ENCODE results near the gene ZNF556. TPM values are rescaled to one million over a fixed set of nuclear protein-coding genes. Genes with fewer than 3 reads are reported as not detected.

ZNF556 gene
- total RNA-seq, 3 donors from 2014 or later, result 0.15 to 0.33 TPM; not detected in 1

DNA sequence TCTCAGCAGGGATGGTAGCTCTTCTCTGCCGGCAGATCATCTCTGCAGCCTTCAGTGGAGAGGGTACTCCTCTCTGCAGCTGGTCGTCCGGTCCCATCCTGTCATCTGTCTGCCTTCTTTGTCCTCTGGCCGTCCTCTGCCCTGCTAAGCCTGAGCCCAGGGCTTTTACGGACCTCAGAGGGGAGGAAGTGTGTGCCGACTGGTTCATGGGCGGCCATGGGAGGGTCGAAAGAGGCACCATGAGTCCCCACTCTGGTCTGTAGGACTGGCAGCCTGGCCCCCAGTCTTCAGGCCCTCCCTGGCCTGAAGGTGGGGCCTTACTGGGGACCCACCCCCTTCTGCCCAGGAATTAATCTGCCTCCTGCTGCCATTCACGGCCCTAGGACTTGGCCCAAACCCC, 43.5 kb upstream of the ZNF556 start:
- TF ChIP-seq, protein P1, sequence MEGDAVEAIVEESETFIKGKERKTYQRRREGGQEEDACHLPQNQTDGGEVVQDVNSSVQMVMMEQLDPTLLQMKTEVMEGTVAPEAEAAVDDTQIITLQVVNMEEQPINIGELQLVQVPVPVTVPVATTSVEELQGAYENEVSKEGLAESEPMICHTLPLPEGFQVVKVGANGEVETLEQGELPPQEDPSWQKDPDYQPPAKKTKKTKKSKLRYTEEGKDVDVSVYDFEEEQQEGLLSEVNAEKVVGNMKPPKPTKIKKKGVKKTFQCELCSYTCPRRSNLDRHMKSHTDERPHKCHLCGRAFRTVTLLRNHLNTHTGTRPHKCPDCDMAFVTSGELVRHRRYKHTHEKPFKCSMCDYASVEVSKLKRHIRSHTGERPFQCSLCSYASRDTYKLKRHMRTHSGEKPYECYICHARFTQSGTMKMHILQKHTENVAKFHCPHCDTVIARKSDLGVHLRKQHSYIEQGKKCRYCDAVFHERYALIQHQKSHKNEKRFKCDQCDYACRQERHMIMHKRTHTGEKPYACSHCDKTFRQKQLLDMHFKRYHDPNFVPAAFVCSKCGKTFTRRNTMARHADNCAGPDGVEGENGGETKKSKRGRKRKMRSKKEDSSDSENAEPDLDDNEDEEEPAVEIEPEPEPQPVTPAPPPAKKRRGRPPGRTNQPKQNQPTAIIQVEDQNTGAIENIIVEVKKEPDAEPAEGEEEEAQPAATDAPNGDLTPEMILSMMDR (IDR thresholded peaks at IDR 0.05), result no peak
- TF ChIP-seq POLR2AphosphoS5 (IDR thresholded peaks at IDR 0.05), result no peak
- TF ChIP-seq POLR2A (IDR thresholded peaks at IDR 0.05), result no peak
- Histone ChIP-seq H3K9me3 (peaks cover 0 to 9% of the 10 kb centered on the region in 2 donors), H3K4me1 (no peaks in the 10 kb centered on the region), H3K36me3 (no peaks in the 10 kb centered on the region), H3K27me3 (no peaks in the 10 kb centered on the region), H3K4me3 (no peak overlapping the region), H3K27ac (no peak overlapping the region)
- no peak for DNase-seq (ENCODE audit: low spot score in 2 of 2)
- intact Hi-C loops (cut with DNase I; ENCODE audit: low total_unique reads), result no loop called here

- Histone ChIP-seq H3K4me1 (no peaks in the 10 kb centered on the region), H3K27me3 (no peaks in the 10 kb centered on the region), H3K9me3 (peaks cover 1 to 10% of the 10 kb centered on the region in 2 donors), H3K4me3 (no peak overlapping the region), H3K27ac (no peak overlapping the region), H3K36me3 (no peaks in the 10 kb centered on the region)
- intact Hi-C loops (cut with DNase I; ENCODE audit: low total_unique reads), result no loop called here
- DNase-seq (ENCODE audit: low spot score in 2 of 2), result no peak
- TF ChIP-seq, protein P1 (IDR thresholded peaks at IDR 0.05), result no peak
- TF ChIP-seq POLR2AphosphoS5 (IDR thresholded peaks at IDR 0.05), result no peak
- no peak for TF ChIP-seq POLR2A (IDR thresholded peaks at IDR 0.05)
These were observed 43.0 kb upstream of the ZNF556 start for GRCh38 chr19:2824129-2824528.

- no peak for DNase-seq (ENCODE audit: low spot score in 2 of 2)
- no peak for TF ChIP-seq POLR2A (IDR thresholded peaks at IDR 0.05)
- TF ChIP-seq, protein P1 (IDR thresholded peaks at IDR 0.05), result no peak
- TF ChIP-seq POLR2AphosphoS5 (IDR thresholded peaks at IDR 0.05), result no peak
- Histone ChIP-seq H3K4me1 (no peaks in the 10 kb centered on the region), H3K4me3 (no peak overlapping the region), H3K36me3 (no peaks in the 10 kb centered on the region), H3K27ac (no peak overlapping the region), H3K9me3 (peaks cover 13 to 32% of the 10 kb centered on the region in 2 donors), H3K27me3 (no peaks in the 10 kb centered on the region)
- intact Hi-C loops (cut with DNase I; ENCODE audit: low total_unique reads), result no loop called here
These were observed 40.1 kb upstream of the ZNF556 start for GRCh38 chr19:2827022-2827421.

DNA sequence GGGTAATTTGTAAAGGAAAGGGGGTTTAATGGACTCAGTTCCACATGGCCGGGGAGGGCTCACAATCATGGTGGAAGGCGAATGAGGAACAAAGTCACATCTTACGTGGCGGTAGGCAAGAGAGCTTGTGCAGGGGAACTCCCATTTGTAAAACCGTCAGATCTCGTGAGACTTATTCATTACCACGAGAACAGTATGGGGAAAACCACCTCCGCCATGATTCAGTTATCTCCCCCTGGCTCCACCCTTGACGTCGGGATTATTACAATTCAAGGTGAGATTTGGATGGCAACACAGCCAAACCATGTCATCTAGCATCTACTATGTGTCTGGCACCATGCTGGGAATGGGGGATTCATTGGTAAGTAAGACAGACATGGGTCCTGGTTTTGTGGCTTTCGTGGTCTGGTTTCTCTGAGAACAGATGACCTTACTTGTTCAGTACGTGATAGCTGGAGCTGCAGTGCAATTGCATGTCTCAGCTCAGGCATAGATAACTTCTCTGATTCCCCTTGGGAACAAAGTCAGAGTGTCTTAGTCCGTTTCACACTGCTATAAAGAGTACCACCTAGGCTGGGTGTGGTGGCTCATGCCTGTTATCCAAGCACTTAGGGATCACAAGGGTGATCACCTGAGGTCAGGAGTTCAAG, 39.2 kb upstream of the ZNF556 start:
- Histone ChIP-seq H3K27ac (no peak overlapping the region), H3K9me3 (peaks cover 22 to 41% of the 10 kb centered on the region in 2 donors), H3K4me3 (no peak overlapping the region), H3K36me3 (peaks cover 8% of the 10 kb centered on the region), H3K4me1 (no peaks in the 10 kb centered on the region), H3K27me3 (no peaks in the 10 kb centered on the region)
- TF ChIP-seq POLR2AphosphoS5 (IDR thresholded peaks at IDR 0.05), result no peak
- TF ChIP-seq POLR2A (IDR thresholded peaks at IDR 0.05), result no peak
- TF ChIP-seq, protein P1 (IDR thresholded peaks at IDR 0.05), result no peak
- intact Hi-C loops (cut with DNase I; ENCODE audit: low total_unique reads), result no loop called here
- DNase-seq (ENCODE audit: low spot score in 2 of 2), result no peak

DNA sequence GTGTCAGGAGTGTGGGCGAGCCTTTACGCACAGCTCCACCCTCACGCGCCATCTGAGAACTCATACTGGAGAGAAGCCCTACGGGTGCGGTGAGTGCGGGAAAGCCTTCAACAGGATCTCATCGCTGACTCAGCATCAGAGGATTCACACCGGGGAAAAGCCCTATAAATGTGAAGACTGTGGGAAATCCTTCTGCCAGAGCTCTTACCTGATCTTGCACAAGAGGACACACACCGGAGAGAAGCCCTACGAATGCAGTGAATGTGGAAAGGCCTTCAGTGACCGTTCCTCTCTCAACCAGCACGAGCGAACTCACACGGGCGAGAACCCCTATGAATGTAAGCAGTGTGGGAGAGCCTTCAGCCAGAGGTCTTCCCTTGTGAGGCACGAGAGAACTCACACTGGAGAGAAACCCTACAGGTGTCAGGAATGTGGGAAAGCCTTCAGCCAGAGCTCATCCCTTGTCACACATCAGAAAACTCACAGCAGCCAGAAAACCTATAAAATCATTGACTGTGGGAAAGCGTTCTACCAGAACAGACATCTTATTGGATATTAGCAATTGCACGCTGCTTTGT, 32.8 kb upstream of the ZNF556 start:
- intact Hi-C loops (cut with DNase I; ENCODE audit: low total_unique reads), result loop anchor here (5.0 kb wide), 2 partner anchors 587 to 1773 kb away; partner anchors contain the start of gene AMH

More for the DNA sequence above, 32.8 kb upstream of the ZNF556 start:
- no peak for DNase-seq (ENCODE audit: low spot score in 2 of 2)
- Histone ChIP-seq H3K36me3 (peaks cover 17% of the 10 kb centered on the region), H3K4me3 (no peak overlapping the region), H3K9me3 (peaks cover 58 to 82% of the 10 kb centered on the region in 2 donors), H3K4me1 (no peaks in the 10 kb centered on the region), H3K27me3 (no peaks in the 10 kb centered on the region), H3K27ac (no peak overlapping the region)
- TF ChIP-seq POLR2AphosphoS5 (IDR thresholded peaks at IDR 0.05) (no peak), POLR2A (IDR thresholded peaks at IDR 0.05) (no peak)
- TF ChIP-seq, protein P1 (IDR thresholded peaks at IDR 0.05), result no peak

All from breast epithelium (tissue), 4 donors.